Esophagus muscularis mucosa (tissue), 4 donors: Measurements from ENCODE around the gene SCNN1B.

Experiments used
- CTCF ChIP-seq, 3 experiments: fragments of 200-600 bp in 2 of 3; fragments of 450-650 bp in 1 of 3; sonication (generic) in 2 of 3; IDR thresholded peaks; one replicate each; pipeline ENCODE4 v1.5.1; 2017 to 2019; ENCODE audit warnings: antibody characterized with exemption in 3 of 3, mild to moderate bottlenecking in 2 of 3, moderate library complexity in 1 of 3
- EP300 ChIP-seq: sonication (generic); formaldehyde crosslinking; IDR thresholded peaks from one replicate; pipeline ENCODE4 v1.6.1; 2017; ENCODE audit warnings: antibody characterized with exemption
- POLR2A ChIP-seq: fragments of 450-650 bp; IDR thresholded peaks from one replicate; pipeline ENCODE4 v1.6.1; 2017; ENCODE audit warnings: antibody characterized with exemption, moderate library complexity, mild to moderate bottlenecking, low read depth
- POLR2AphosphoS5 ChIP-seq, 2 donors: sonication (generic); formaldehyde crosslinking; IDR thresholded peaks; one replicate each; pipeline ENCODE4 v1.6.1; 2017; ENCODE audit warnings: antibody characterized with exemption in 2 of 2

GRCh38 chr16:23368469-23368868 lies 66.4 kb downstream of the SCNN1B start:
- TF ChIP-seq CTCF (IDR thresholded peaks at IDR 0.05) (no peak), EP300 (no peak), POLR2A (no peak), POLR2AphosphoS5 (IDR thresholded peaks at IDR 0.05) (no peak)
